Testis (tissue), 2 donors: ENCODE results near the gene ZNF529.

Experiments used
- CTCF ChIP-seq, 3 experiments: fragments of 450-650 bp in 2 of 3; fragments of 200-600 bp in 1 of 3; sonication (generic) in 1 of 3; IDR thresholded peaks; one replicate each; pipeline ENCODE4 v1.5.1; 2016 to 2019; ENCODE audit warnings: antibody characterized with exemption in 3 of 3, mild to moderate bottlenecking in 2 of 3, moderate library complexity in 1 of 3
- POLR2A ChIP-seq: fragments of 450-650 bp; IDR thresholded peaks from one replicate; pipeline ENCODE4 v1.6.1; 2017; ENCODE audit warnings: antibody characterized with exemption, mild to moderate bottlenecking, moderate library complexity

DNA sequence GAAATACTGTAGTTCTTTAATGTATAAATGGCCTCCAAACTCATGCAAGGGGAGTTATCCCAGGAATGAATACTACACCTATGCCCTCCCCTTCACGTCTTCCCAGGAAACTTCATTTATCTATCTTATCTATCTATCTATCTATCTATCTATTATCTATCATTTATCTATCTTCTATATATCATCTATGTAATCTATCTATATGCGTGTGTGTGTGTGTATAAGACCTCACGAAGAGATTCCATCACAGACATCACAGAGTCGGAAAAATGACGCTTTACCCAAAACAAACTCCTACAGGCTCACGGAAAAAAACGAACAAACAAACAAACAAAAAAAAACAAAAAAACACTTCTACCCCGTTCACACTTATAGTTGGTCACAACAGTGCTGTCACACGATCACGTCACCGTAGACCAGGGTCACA lies 486 bp downstream of the ZNF529 start:
- no peak for TF ChIP-seq CTCF (IDR thresholded peaks at IDR 0.05)
- TF ChIP-seq POLR2A = no peak
